GM21619 (cell line): ENCODE data around the gene SYCN.

ENCODE experiments used
- ATAC-seq: cut with Tn5 transposase; IDR thresholded peaks from one replicate; pipeline ENCODE4 v1.9.1; 2021; ENCODE audit not compliant: unreplicated experiment

The SYCN gene

GRCh38 chr19:39157275-39157996 is 46.6 kb downstream of the SYCN start:
- ATAC-seq, result no peak

- no peak for ATAC-seq
Observed at GRCh38 chr19:39156326-39157230, 47.5 kb downstream of the SYCN start.

- no peak for ATAC-seq
Observed at GRCh38 chr19:39155741-39156140, 48.3 kb downstream of the SYCN start.

GRCh38 chr19:39155114-39155700 is 48.9 kb downstream of the SYCN start:
- ATAC-seq, result no peak

GRCh38 chr19:39154629-39155100 is 49.4 kb downstream of the SYCN start:
- ATAC-seq, result no peak

GRCh38 chr19:39154100-39154628 is 49.9 kb downstream of the SYCN start:
- no peak for ATAC-seq
